Hepatic stellate cell (primary cell): ENCODE measurements around the gene RASD2.
"Not testable (repeated sequence)": the region's sequence is repeated elsewhere in the genome, so short reads cannot be mapped to it uniquely, and the experiment has no call there.

Source experiments
- DNase-seq: peaks from one replicate; pipeline ENCODE4 v3.0.0; 2011; ENCODE audit warnings: low spot score

Gene RASD2, protein sequence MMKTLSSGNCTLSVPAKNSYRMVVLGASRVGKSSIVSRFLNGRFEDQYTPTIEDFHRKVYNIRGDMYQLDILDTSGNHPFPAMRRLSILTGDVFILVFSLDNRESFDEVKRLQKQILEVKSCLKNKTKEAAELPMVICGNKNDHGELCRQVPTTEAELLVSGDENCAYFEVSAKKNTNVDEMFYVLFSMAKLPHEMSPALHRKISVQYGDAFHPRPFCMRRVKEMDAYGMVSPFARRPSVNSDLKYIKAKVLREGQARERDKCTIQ

DNA sequence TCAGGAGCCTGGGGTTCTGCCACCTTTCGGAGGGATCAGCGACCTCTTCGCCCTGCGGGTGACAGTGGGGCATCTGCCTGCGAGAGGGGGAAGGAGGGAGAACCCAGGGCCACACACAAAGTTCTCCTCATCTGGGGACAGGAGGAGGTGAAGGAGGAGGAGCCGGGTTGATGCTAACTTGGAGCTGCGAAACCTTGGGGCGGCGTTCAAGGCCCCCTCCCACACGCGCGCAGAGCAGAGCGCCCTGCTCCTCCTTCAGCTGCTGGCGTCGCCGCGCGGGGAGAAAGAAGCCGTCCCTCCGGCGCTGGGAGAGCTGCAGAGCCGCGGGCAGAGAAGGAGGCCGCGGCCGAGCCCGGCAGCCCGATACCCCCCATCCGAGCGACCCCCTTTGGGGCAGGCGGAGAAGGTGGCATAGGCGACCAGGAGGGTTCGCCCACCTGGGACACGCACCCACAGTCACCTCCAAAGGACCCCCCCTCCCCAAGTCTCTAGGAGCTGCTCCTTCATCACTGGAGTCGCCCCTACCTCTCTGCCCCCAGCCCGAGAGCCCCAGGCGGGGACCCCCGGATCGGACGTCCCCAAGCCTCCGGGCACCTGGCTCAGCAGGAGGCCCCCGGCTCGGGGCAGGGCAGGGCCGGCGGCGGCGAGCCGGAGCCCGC is at the start of gene RASD2:
RASD2 (plus strand) TSS at position 237 of the 659 bp plus-strand sequence. CDS start 5,979 bp downstream, outside the sequence.
- no peak for DNase-seq

DNA sequence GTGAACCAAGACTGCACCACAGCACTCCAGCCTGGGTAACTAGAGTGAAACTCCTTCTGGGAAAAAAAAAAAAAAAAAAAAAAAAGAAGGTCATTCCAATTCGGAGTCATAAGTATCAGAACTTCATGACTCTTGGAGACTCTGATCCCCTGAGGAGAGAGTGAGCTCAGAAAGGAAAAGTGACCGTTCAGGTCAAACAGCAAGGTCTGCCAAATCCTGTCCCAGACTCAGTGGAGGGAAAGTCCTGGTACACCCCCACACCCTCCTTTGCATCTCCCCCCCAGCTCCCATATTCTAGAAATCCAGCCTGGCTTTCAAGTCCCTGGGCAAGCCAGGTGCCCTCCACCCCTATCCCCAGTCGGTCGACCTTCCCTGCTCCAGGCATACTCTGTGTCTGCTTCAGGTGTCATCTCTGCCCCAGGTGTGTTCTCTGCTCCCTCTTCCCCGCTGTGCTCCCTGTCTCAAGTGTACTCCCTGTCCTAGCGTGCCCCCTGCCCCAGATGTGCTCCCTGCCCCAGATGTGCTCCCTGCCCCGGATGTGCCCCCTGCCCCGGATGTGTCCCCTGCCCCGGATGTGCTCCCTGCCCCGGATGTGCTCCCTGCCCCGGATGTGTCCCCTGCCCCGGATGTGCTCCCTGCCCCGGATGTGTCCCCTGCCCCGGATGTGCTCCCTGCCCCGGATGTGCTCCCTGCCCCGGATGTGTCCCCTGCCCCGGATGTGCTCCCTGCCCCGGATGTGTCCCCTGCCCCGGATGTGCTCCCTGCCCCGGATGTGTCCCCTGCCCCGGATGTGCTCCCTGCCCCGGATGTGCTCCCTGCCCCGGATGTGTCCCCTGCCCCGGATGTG is 49.3 kb upstream of the RASD2 start:
- DNase-seq = not testable (repeated sequence)

DNA sequence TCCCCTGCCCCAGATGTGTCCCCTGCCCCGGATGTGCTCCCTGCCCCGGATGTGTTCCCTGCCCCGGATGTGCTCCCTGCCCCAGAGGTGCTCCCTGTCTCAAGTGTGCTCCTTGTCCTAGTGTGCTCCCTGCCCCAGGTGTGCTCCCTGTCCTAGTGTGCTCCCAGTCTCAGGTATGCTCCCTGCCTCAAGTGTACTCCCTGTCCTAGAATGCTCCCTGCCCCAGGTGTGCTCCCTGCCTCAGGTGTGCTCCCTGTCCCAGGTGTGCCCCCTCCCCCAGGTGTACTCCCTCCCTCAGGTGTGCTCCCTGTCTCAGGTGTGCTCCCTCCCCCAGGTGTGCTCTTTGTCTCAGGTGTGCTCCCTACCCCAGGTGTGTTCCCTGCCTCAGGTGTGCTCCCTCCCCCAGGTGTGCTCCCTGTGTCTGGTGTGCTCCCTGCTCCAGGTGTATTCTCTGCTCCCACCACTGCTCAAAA is 48.7 kb upstream of the RASD2 start:
- DNase-seq = no peak

DNA sequence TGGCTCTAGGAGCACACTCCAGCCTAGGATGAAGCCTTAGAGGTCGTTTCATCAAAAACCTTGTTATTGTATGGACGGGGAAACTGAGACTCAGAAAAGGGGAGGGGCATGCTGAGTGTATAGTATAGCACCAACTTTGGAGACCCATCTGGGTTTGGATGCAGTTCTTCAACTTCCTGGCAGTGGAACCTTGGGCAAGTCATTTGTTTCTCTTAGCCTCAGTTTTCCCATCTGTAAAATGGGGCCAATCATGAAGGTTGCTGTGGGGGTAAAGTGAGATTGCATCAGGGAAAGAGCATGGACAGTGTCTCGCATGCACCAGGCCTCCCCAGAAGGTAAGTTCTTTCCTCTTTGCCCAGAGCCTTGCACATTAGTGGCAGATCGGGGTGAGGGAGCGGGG is 47.6 kb upstream of the RASD2 start:
- DNase-seq = no peak

DNA sequence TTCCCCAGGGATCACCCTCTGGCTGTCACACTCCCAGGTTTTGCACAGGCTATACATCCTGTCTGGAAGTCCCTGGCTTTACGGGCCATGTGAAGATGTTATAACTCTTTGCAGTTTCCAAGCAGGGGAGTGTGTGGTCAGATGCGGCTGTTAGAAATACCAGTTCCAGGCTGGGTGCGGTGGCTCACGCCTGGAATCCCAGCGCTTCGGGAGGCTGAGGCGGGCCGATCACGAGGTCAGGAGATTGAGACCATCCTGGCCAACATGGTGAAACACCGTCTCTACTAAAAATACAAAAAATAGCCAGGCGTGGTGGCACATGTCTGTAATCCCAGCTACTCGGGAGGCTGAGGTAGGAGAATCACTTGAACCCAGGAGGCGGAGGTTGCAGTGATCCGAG is 44.9 kb upstream of the RASD2 start:
- not testable (repeated sequence) for DNase-seq

DNA sequence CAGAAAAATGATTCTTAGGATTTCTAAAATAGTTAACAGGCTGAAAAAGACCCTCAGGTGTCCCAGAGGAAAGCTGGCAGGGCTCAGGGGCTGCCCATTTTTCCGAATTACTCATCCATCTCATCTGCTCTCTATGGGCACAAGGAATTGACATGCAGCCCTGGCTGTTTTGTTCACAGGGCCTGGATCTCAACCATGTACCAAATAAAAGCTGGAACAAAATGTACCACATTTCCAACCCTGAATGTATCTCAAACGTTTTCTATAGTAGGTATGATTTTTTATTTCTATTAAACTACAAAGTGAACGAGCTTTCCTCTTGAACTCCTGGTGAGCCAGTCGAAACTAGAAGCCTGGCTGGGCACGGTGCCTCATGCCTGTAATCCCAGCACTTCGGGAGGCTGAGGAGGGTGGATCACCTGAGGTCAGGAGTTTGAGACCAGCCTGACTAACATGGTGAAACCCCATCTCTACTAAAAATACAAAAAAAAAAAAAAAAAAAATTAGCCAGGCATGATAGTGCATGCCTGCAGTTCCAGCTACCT is 43.8 kb upstream of the RASD2 start:
- no peak for DNase-seq

DNA sequence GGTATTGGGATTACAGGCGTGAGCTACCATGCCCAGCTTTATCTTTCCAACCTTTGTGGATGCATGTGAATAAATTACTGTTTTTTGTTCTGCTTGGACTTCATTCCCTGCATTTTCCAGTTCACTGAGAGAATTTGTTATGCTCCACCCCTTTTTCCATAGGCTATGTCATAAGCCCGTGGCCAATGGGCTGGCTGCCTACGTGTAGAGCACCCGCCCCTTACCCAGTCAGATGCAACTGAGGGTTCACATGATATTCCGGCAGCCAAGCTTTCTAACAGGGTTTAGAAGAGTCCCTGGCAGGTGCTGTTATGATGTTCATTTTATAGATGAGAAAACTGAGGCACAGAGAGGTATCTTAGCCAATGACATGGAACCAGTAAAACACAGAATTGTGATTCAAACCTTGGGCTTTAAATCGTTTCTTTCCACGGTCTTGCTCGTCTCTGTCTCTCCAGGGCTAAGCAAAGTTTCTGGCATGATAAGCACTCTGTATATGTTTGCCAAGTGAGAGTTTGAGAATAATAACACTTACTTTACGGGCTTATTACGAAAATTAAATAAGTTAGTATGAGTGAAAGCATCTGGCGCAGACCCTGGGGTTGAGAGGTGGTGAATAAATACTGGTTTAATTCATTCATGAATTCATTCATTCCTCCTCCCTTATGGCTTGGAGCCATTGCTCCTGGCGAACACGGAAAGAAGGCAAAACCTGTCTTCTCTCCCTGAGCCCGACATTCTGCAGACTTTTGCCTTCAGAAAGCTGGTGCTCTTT is 42.4 kb upstream of the RASD2 start:
- DNase-seq = no peak

DNA sequence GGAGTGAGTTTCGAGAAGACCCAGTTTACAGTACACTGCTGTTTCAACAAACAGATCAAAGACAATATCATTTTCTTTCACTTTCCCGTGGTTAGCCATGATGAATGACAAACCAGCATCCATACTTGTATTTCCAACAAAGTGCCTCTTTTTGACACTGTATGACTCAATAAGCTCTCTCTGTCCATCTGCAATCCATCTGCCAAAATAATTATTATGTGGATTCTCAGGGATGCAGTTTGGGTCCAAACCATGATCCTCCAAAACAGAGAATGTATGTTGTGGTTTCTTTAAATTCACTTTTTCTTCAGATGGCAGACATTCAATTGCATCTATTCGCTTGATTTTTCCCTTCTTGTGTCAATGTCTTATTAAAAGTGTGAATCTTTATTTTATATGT is 37.8 kb upstream of the RASD2 start:
- no peak for DNase-seq

DNA sequence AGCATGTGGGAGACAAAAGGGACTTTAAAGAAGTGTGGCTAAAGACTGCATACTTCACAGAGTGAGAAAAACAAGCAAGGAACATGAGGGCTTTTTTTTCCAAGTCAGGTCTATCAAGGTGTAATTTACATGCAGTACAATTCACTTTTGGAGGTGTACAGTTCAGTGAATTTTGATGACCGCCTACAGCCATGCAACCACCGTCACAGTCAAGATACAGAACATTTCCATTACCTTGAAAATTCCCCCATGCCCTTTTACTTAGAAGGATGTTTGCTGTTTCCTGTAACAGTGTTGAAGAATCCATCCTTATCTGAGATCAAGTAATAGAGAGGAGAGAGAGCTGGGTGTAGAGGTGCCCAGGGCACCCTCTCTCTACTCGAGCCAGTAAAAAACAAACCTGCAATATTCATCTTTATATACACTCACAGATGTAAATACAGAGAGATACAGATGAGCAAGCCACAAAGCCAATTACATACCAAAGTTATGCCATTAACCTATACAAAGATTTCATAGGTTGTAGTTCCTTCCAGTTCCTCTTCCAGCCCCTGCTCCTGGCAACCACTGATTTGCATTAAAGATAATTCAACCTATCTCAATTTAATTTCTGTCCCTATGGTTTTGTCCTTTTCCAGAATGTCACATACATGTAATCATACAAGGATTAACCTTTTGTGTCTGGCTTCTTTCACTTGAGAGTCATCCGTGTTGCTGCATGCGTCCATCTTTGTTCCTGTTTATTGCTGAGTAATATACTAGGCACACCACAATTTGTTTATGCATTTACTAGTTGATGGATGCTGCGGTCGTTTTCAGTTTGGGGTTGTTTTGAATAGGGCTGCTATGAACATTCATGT is 35.0 kb upstream of the RASD2 start:
- no peak for DNase-seq

DNA sequence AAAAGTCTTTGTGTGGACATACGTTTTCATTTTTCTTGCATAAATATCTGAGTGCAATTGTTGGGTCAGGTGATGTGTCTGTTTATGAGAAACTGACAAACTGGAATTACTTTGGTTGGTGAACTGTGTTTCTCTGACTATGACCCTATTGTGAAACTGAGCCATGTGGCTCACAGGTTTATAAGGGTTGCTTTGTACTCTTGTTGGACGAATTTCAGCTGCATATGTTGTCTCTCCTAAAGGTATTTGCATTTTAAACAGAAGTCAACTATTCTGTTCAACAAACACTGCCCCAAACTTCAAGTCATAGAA is 34.4 kb upstream of the RASD2 start:
- no peak for DNase-seq

DNA sequence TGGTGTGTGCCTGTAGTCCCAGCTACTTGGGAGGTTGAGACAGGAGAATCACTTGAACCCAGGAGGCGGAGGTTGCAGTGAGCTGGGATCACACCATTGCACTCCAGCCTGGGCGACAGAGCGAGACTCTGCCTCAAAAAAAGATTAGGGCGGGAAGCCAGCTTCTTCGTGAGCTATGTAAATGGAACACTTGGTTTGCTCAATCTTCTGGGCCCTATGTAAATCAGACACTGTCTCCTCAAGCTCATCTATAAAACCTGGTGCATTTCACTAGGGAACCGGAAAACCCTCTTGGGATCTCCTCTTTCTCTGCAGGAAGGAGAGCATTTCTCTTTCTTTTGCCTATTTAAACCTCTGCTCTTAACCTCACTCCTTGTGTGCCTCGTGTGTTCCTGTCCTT is 32.8 kb upstream of the RASD2 start:
- DNase-seq = not testable (repeated sequence)

DNA sequence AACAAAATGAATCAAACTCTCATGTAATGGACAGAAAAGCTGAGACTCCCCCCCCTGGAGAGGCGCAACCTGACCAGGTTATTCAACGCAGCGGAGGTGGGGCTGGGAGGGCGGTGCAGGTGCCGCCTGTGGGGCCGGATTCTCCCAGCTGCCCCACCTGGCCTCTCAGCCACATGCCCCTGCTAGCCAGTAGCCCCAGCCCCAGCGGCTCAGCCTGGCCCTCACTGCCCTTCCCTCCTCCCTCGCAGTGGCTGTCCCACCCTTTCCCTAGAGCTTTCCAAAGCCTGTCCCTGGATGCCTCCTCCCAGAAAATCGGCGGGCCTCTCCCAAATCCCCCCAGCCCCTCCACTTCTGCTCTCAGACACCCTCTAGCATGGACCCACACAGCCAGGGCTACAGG is 31.2 kb upstream of the RASD2 start:
- no peak for DNase-seq

DNA sequence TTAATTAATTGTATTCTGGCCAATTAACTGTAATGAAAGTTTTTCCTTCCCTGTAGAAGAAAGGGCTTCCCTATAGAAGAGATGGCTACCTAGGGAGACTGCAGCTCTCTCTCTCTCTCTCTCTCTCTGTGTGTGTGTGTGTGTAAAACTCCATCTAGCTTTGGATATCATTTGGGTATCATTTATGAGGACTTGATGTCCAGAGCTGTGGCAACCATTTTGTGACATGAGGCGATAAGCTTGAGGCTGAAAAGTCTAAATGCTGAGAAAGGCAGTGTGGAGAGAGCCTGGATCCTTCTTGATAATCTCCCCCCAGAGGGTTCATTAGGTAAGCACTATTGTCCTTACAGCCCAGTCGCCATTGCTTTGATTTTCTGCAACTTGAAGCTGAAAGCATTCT is 30.7 kb upstream of the RASD2 start:
- DNase-seq = no peak

DNA sequence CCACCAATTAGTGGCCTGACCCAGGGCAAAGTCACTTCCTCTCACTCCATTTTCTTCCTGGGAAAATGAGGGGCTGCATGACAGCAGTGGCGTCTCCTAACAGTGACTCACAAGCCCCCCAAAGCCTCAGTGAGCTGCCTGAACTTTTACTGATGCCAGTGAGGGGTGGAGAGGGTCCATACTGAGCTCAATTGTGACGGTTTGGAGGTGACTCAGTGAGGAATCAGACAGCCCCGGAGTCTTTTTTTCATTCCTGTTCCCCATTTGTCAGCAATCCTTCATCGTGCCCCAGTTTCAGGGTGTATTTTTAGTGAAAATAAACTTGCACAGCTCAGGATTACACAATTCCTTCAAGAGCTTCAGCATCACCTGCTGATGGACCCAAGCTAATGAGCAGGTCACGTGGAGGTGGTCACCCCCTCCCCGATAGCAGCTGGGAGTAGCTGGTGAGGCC is 30.1 kb upstream of the RASD2 start:
- DNase-seq = no peak

DNA sequence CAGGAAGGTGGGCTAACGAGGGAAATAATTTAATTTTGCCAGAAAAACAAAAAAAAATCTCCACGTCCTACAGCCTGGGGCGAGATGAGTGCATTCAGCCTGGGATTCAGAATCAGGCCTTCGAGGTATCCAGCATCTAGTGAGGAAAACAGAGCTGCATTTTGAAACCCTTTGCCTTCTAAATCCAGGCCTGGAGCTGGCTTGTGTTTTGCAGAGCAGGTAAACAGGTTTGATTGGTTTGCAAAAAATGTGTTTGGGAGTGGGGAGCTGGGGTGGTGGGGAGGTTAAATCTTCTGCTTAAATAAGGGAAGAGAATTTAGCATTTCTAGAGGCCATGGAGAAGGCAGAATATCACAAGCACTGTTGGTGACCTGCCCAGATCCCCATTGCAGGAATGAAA is 29.7 kb upstream of the RASD2 start:
- DNase-seq = no peak

DNA sequence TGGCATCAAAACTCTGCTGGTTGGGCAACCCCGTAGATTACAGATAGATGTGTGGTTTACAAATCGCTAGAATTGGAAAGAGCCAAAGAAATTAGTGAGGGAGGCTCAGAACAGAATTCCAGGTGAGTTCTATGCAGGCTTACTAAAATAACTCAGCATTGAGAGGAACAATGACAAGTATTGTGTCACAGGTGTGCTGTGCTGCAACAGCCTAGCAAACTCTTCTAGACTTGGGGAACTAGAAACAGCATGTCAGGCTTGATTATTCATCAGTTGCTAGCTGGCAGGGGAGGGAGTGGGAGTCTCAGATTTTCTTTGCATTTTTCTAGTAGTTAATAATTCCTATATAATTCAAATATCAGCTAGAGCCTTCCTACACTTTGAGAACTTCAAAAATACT is 26.3 kb upstream of the RASD2 start:
- no peak for DNase-seq

DNA sequence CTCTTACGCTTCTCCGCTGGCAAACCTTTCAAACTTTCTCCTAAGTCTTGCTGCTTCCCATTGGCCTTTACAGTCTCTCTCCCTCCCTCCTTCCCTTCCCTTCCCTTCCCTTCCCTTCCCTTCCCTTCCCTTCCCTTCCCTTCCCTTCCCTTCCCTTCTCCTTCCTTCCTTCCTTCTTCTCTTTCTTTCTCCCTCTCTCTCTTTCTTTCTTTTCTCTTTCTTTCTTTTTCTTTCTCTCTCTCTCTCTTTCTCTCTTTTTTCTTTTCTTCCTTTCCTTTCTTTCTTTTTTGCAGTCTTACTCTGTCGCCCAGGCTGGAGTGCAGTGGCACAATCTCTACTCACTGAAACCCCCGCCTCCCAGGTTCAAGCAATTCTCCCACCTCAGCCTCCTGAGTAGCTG is 24.7 kb upstream of the RASD2 start:
- not testable (repeated sequence) for DNase-seq

DNA sequence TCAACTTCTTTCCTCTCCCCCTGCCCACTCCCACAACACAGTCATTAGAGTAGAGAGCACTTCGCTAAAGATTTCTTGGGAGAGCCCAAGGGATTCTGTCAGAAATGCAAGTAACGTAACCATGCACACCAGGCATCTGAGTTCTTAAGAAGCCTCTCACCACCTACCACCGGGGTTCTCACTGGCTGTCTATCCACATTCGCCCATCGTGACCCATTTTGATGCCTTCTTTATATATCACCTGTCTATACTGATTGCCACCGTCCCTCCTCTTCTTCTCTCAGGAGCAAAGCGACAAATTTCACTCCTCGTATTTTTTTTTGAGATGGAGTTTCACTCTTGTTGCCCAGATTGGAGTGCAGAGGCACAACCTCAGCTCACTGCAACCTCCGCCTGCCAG is 23.9 kb upstream of the RASD2 start:
- DNase-seq = no peak

DNA sequence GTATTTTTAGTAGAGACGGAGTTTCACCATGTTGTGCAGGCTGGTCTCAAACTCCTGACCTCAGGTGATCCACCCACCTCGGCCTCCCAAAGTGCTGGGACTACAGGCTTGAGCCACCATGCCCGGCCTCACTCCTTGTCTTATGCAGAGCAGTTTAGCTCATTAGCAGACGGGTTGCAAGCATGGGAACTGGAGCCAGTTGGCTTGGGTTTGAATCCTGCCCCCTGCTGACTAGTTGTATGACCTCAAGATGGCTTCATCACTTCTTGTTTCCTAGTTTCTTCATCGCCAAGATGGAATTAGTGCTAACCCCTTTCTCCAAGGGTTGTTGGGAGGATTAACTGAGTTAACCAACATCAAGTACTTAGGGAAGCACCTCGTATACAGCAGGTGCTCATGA is 23.4 kb upstream of the RASD2 start:
- no peak for DNase-seq

DNA sequence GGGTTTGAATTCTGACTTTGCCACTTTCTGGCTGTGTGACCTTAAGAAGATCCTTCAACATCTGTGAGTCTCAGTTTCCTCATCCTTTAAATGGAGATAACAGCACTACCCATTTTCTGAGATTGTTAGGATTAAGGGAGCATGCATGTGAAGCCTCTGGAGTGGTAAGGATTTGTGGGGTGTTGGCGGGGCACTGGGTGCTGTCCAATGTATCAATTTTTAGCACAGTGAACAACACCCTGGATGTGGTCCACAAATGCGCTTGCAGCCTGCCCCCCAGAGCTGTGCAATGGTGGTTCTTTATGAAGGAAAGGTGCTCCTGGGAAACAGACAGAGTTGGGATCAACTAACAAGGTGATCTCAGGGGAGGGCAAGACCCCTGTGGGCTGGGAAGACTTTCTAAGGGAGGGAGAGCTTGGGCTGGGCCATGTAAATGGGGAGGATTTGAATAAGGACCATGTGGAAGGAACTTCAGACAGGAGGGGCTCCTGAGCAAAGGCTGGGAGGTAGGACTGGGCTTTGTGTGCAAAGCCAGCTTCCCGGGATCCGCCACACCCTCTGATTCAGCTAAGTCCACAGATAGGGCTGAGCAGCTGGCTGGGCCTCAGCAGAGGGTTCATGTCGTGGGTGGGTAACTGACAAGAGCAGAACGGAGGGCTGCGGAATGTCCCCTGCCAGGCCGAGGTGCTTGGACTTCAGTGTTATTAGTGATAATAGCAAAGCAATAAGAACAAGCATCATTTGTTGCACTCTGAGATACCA is 22.7 kb upstream of the RASD2 start:
- no peak for DNase-seq
